H1 (cell line): ENCODE data around the gene PRRT1. TPM values are rescaled to one million over a fixed set of nuclear protein-coding genes. Genes with fewer than 3 reads are reported as not detected.

Experiments
- CTCF ChIA-PET: fragments of 300-600 bp; sonication (Branson Sonifier 250); formaldehyde crosslinking; loops from one replicate; lab custom pipeline; 2021; ENCODE audit not compliant: partially characterized antibody; lab: Charles Lee
- POLR2A ChIA-PET: fragments of 300-600 bp; sonication (Branson Sonifier 250); formaldehyde crosslinking; loops from one replicate; lab custom pipeline; 2021; ENCODE audit warnings: inconsistent platforms; ENCODE audit not compliant: partially characterized antibody; lab: Charles Lee
- DNase-seq, 2 experiments: peaks; one replicate each; pipeline versions ENCODE4 v3.0.0 to v3.0.0-alpha.2; 2010 to 2022; ENCODE audit warnings: low spot score in 2 of 2, low read depth in 1 of 2, mixed read lengths in 1 of 2
- FAIRE-seq: peaks from 2 replicates; lab custom pipeline; 2011; peaks lifted over from hg19 to GRCh38; lab: Jason Lieb, UNC
- H2AFZ ChIP-seq: 2 replicates; pipeline ENCODE4 v1.8.1; 2012; ENCODE audit warnings: low read length, inconsistent platforms
- H2AK5ac ChIP-seq: 2 replicates; pipeline ENCODE4 v1.6.1; 2013; ENCODE audit warnings: low read depth, low read length
- H2BK120ac ChIP-seq: replicated peaks from 2 replicates; pipeline ENCODE3; 2013; ENCODE audit warnings: low read depth, low read length, inconsistent platforms
- H2BK12ac ChIP-seq: 2 replicates; pipeline ENCODE4 v1.6.1; 2013; ENCODE audit warnings: low read depth, low read length
- H2BK15ac ChIP-seq: 2 replicates; pipeline ENCODE4 v1.6.1; 2013; ENCODE audit warnings: low read length
- H2BK20ac ChIP-seq: 2 replicates; pipeline ENCODE4 v1.6.1; 2013; ENCODE audit warnings: low read length
- H2BK5ac ChIP-seq: 2 replicates; pipeline ENCODE4 v1.6.1; 2013; ENCODE audit warnings: low read depth, low read length
- H3K14ac ChIP-seq: 2 replicates; pipeline ENCODE4 v1.6.1; 2013; ENCODE audit warnings: inconsistent platforms; ENCODE audit not compliant: insufficient read length
- H3K18ac ChIP-seq: 2 replicates; pipeline ENCODE4 v1.6.1; 2013; ENCODE audit warnings: low read length; ENCODE audit errors: extremely low read depth
- H3K23ac ChIP-seq: 2 replicates; pipeline ENCODE4 v1.6.1; 2013; ENCODE audit warnings: inconsistent platforms; ENCODE audit not compliant: insufficient read length
- H3K23me2 ChIP-seq: 2 replicates; pipeline ENCODE4 v1.6.1; 2013; ENCODE audit warnings: low read depth, low read length
- H3K27ac ChIP-seq: 2 replicates; pipeline ENCODE4 v1.6.1; 2011; ENCODE audit warnings: low read depth, low read length, inconsistent platforms
- H3K27me3 ChIP-seq, 4 experiments: replicated peaks in 1 of 4; 1 replicate in 1 of 4; 2 replicates in 3 of 4; pipeline versions ENCODE4 v1.6.1 to v1.8.1; 2011 to 2013; ENCODE audit warnings: low read length in 3 of 4, mild to moderate bottlenecking in 3 of 4, inconsistent platforms in 2 of 4, mixed read lengths in 2 of 4, moderate library complexity in 1 of 4; ENCODE audit not compliant: control insufficient read depth in 3 of 4, insufficient read depth in 3 of 4; ENCODE audit errors: extremely low read depth in 1 of 4
- H3K36me3 ChIP-seq, 4 experiments: 2 replicates each; pipeline versions ENCODE4 v1.6.1 to v1.8.1; 2011 to 2013; ENCODE audit warnings: mild to moderate bottlenecking in 4 of 4, low read length in 3 of 4, moderate library complexity in 2 of 4, control low read depth in 1 of 4, inconsistent platforms in 1 of 4; ENCODE audit not compliant: insufficient read depth in 4 of 4, control insufficient read depth in 2 of 4
- H3K4ac ChIP-seq: replicated peaks from 2 replicates; pipeline ENCODE3; 2013; ENCODE audit warnings: low read length, low read depth, mixed read lengths, inconsistent platforms; ENCODE audit not compliant: insufficient read length
- H3K4me1 ChIP-seq, 4 experiments: replicated peaks in 1 of 4; 1 replicate in 1 of 4; 2 replicates in 3 of 4; pipeline versions ENCODE4 v1.6.1 to v1.8.1; 2011 to 2013; ENCODE audit warnings: low read length in 3 of 4, inconsistent platforms in 2 of 4, mixed read lengths in 1 of 4; ENCODE audit not compliant: insufficient read depth in 4 of 4, control insufficient read depth in 3 of 4
- H3K4me2 ChIP-seq, 2 experiments: 2 replicates each; pipeline versions ENCODE4 v1.6.1 to v1.8.1; 2011 to 2013; ENCODE audit warnings: low read depth in 2 of 2, low read length in 2 of 2, control low read depth in 1 of 2, inconsistent platforms in 1 of 2, mild to moderate bottlenecking in 1 of 2; ENCODE audit not compliant: insufficient read depth in 1 of 2
- H3K4me3 ChIP-seq, 4 experiments: fragments of 200-600, 300-600 bp in 1 of 4; sonication (generic), shearing (Covaris generic), sonication (Bioruptor Twin) in 1 of 4; 2 replicates each; pipeline versions ENCODE4 v1.5.1 to v1.8.1; 2011 to 2016; ENCODE audit warnings: low read length in 4 of 4, low read depth in 3 of 4, control low read depth in 2 of 4, inconsistent platforms in 2 of 4, mild to moderate bottlenecking in 2 of 4, mixed read lengths in 1 of 4, moderate library complexity in 1 of 4; ENCODE audit not compliant: insufficient read depth in 2 of 4; ENCODE audit errors: extremely low read depth in 1 of 4
- H3K56ac ChIP-seq: replicated peaks from 2 replicates; pipeline ENCODE3; 2013; ENCODE audit warnings: low read depth, mild to moderate bottlenecking, mixed read lengths, low read length, inconsistent platforms; ENCODE audit not compliant: insufficient read length
- H3K79me1 ChIP-seq: 2 replicates; pipeline ENCODE4 v1.6.1; 2013; ENCODE audit warnings: low read depth, low read length, control low read depth
- H3K79me2 ChIP-seq, 2 experiments: 2 replicates each; pipeline versions ENCODE4 v1.6.1 to v1.8.1; 2012 to 2013; ENCODE audit warnings: low read length in 2 of 2, mild to moderate bottlenecking in 2 of 2, inconsistent platforms in 1 of 2; ENCODE audit not compliant: insufficient read depth in 2 of 2, control insufficient read depth in 1 of 2
- H3K9ac ChIP-seq, 4 experiments: replicated peaks in 1 of 4; 1 replicate in 1 of 4; 2 replicates in 3 of 4; pipeline versions ENCODE4 v1.6.1 to v1.8.1; 2011 to 2013; ENCODE audit warnings: low read depth in 3 of 4, low read length in 3 of 4, control low read depth in 2 of 4, mild to moderate bottlenecking in 2 of 4, moderate library complexity in 2 of 4, inconsistent platforms in 1 of 4; ENCODE audit errors: extremely low read depth in 1 of 4
- H3K9me3 ChIP-seq, 2 experiments: 2 replicates each; pipeline versions ENCODE4 v1.6.1 to v1.8.1; 2012 to 2013; ENCODE audit warnings: mild to moderate bottlenecking in 2 of 2, moderate library complexity in 2 of 2, control low read depth in 1 of 2, inconsistent platforms in 1 of 2, low read depth in 1 of 2, low read length in 1 of 2, mixed read lengths in 1 of 2; ENCODE audit not compliant: insufficient read depth in 2 of 2
- H4K20me1 ChIP-seq, 2 experiments: replicated peaks in 1 of 2; 2 replicates each; pipeline versions ENCODE3 to v1.8.1; 2011 to 2013; ENCODE audit warnings: inconsistent platforms in 2 of 2, low read length in 2 of 2, mild to moderate bottlenecking in 1 of 2; ENCODE audit not compliant: insufficient read depth in 2 of 2, control insufficient read depth in 1 of 2
- H4K5ac ChIP-seq: 2 replicates; pipeline ENCODE4 v1.6.1; 2013; ENCODE audit warnings: low read length, low read depth, mixed read lengths, inconsistent platforms; ENCODE audit not compliant: insufficient read length
- H4K8ac ChIP-seq: 2 replicates; pipeline ENCODE4 v1.8.0; 2013; ENCODE audit warnings: mild to moderate bottlenecking, moderate library complexity, low read length, inconsistent platforms; ENCODE audit not compliant: insufficient read depth; ENCODE audit errors: extremely low read depth
- H4K91ac ChIP-seq: replicated peaks from 2 replicates; pipeline ENCODE3; 2013; ENCODE audit warnings: low read length, mixed read lengths, inconsistent platforms; ENCODE audit not compliant: insufficient read length
- FOSL1 ChIP-seq: IDR thresholded peaks from 2 replicates; pipeline ENCODE4 v1.6.1; 2011; ENCODE audit warnings: mild to moderate bottlenecking, low read depth, low read length, moderate library complexity; ENCODE audit not compliant: insufficient read depth
- KDM5A ChIP-seq: fragments of 200-600 bp; IDR thresholded peaks from 2 replicates; pipeline ENCODE4 v1.7.1; 2012; ENCODE audit warnings: mild to moderate bottlenecking, low read length, inconsistent platforms, mixed read lengths
- POLR2A ChIP-seq, 2 experiments: IDR thresholded peaks; 1 replicate in 1 of 2; 2 replicates in 1 of 2; pipeline ENCODE4 v1.6.1; 2011; ENCODE audit warnings: low read depth in 2 of 2, low read length in 2 of 2, mild to moderate bottlenecking in 2 of 2; ENCODE audit errors: control extremely low read depth in 1 of 2
- SAP30 ChIP-seq: fragments of 300-600 bp; sonication (generic); IDR thresholded peaks from 2 replicates; pipeline ENCODE4 v1.7.1; 2012; ENCODE audit warnings: low read length, moderate library complexity, mild to moderate bottlenecking, inconsistent platforms; ENCODE audit not compliant: insufficient read depth, insufficient replicate concordance
- SP4 ChIP-seq: IDR thresholded peaks from 2 replicates; pipeline ENCODE4 v1.6.1; 2012; ENCODE audit warnings: low read length, inconsistent platforms
- TBP ChIP-seq: IDR thresholded peaks from 2 replicates; pipeline ENCODE4 v1.6.1; 2011; ENCODE audit warnings: low read depth, low read length, improper control_type of control experiment
- WGBS, 2 experiments: shearing (Covaris generic) in 1 of 2; methylation state at CpG; one replicate each; pipeline versions ENCODE4 v1.1.6 to v1.1.7; 2013 to 2015; ENCODE audit warnings: low lambda C conversion rate in 2 of 2, mixed read lengths in 2 of 2, inconsistent platforms in 1 of 2, low coverage in 1 of 2, missing lambda C conversion rate in 1 of 2; ENCODE audit not compliant: insufficient replicate concordance in 2 of 2, insufficient coverage in 1 of 2, insufficient read length in 1 of 2; ENCODE audit errors: extremely low coverage in 1 of 2, missing lambda C conversion rate in 1 of 2; 5-methylcytosine and 5-hydroxymethylcytosine counted together
- polyA plus RNA-seq, 7 experiments: library from polyadenylated mRNA; depleted of rRNA in 3 of 7; stranded (reverse) in 5 of 7; unstranded in 2 of 7; fragments of >200 nt in 5 of 7; fragments of 200-250 nt in 2 of 7; gene quantifications; 1 replicate in 5 of 7; 2 replicates in 1 of 7; 4 replicates in 1 of 7; pipeline versions ENCODE4 v1.2.1 to v1.2.3, GENCODE V29; 2011 to 2013; ENCODE audit warnings: missing spikeins in 2 of 7, mixed read lengths in 2 of 7
- total RNA-seq: library from RNA; stranded (reverse); fragmentation: NEBNext Ultra II Directional; extraction: Animal tissue kit (Norgen Biotek cat#: 25700); gene quantifications from 2 replicates; pipeline ENCODE4 v1.2.1, GENCODE V29; 2021
- TF ChIP-seq, protein P1 (sequence below), 3 experiments: IDR thresholded peaks; 1 replicate in 2 of 3; 2 replicates in 1 of 3; pipeline versions ENCODE4 v1.5.1 to v1.6.1; 2011; ENCODE audit warnings: low read length in 3 of 3, mild to moderate bottlenecking in 3 of 3, inconsistent platforms in 2 of 3, low read depth in 1 of 3, moderate library complexity in 1 of 3; ENCODE audit not compliant: insufficient read depth in 1 of 3; ENCODE audit errors: control extremely low read depth in 1 of 3

Gene PRRT1
- total and polyA plus RNA-seq, 2 of the 8 experiments (the other 6 are each of a cell fraction or from before 2014, with no cell fraction given): 0.71 to 2.8 TPM

GRCh38 chr6:32148289-32149091 lies 3.2 kb downstream of the PRRT1 start:
- Histone ChIP-seq H2BK15ac (no peak overlapping the region), H3K23me2 (peaks cover 18% of the 10 kb centered on the region), H2BK5ac (no peak overlapping the region), H2AK5ac (no peak overlapping the region), H3K36me3 (no peaks in the 10 kb centered on the region), H3K4ac (no peak overlapping the region), H3K9ac (peak overlapping the region in 1 of 4 experiments; percentile 26; a peak in 2 of 7 replicates), H3K4me2 (peak overlapping the region; percentile 94 to 100), H4K20me1 (no peaks in the 10 kb centered on the region), H2BK120ac (no peak overlapping the region), H4K8ac (peak overlapping the region; percentile 85; the same call in 1 of the 2 replicates), H3K23ac (no peak overlapping the region), H3K79me1 (no peaks in the 10 kb centered on the region), H2BK12ac (no peak overlapping the region), H3K9me3 (no peaks in the 10 kb centered on the region), H4K5ac (no peak overlapping the region), H3K56ac (no peak overlapping the region), H3K18ac (peak overlapping the region; percentile 32; the same call in 1 of the 2 replicates), H3K4me3 (peak overlapping the region; percentile 51 to 76 (median 70)), H3K79me2 (no peaks in the 10 kb centered on the region), H3K27me3 (peaks cover 4 to 41% (median 37%) of the 10 kb centered on the region in 4 experiments), H2BK20ac (no peak overlapping the region), H2AFZ (peak overlapping the region; percentile 67; the same call in 1 of the 2 replicates), H3K14ac (no peak overlapping the region), H4K91ac (no peak overlapping the region), H3K4me1 (peaks cover 10 to 33% (median 16%) of the 10 kb centered on the region in 4 experiments), H3K27ac (no peak overlapping the region)
- DNase-seq: peak; percentile 72 to 90
- 5% methylated on average over 39 of the region's 39 CpGs; no CpG with 5 or more reads in 1 of the 2 experiments for WGBS, 2 experiments
- POLR2A ChIA-PET: interaction anchor here (0.8 to 9.2 kb wide), 11 partner anchors 10 to 822 kb away, joined by 3 to 70 read pairs (median 4); partner anchors contain the start of genes AGPAT1, ATF6B, FKBPL and PBX2
- no peak for FAIRE-seq
- CTCF ChIA-PET: interaction anchor here (0.7 to 4.7 kb wide), 17 partner anchors 10 to 265 kb away, joined by 3 to 23 read pairs (median 5); partner anchors contain the start of genes ATF6B, GPSM3 and PBX2
- TF ChIP-seq SAP30 (no peak), SP4 (peak; percentile 63; the same call in 1 of the 2 replicates), KDM5A (no peak), TBP (peak; percentile 57; the same call in 1 of the 2 replicates), POLR2A (IDR thresholded peaks at IDR 0.05; ENCODE audit: control extremely low read depth in 1 of 2, low read depth in 2 of 2, low read length in 2 of 2) (no peak), FOSL1 (no peak)
- TF ChIP-seq, protein P1, sequence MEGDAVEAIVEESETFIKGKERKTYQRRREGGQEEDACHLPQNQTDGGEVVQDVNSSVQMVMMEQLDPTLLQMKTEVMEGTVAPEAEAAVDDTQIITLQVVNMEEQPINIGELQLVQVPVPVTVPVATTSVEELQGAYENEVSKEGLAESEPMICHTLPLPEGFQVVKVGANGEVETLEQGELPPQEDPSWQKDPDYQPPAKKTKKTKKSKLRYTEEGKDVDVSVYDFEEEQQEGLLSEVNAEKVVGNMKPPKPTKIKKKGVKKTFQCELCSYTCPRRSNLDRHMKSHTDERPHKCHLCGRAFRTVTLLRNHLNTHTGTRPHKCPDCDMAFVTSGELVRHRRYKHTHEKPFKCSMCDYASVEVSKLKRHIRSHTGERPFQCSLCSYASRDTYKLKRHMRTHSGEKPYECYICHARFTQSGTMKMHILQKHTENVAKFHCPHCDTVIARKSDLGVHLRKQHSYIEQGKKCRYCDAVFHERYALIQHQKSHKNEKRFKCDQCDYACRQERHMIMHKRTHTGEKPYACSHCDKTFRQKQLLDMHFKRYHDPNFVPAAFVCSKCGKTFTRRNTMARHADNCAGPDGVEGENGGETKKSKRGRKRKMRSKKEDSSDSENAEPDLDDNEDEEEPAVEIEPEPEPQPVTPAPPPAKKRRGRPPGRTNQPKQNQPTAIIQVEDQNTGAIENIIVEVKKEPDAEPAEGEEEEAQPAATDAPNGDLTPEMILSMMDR (IDR thresholded peaks at IDR 0.05; ENCODE audit: control extremely low read depth in 1 of 3, insufficient read depth in 1 of 3, low read depth in 1 of 3, low read length in 3 of 3): peak in 2 of 3 experiments; percentile 39 to 60; a peak in 3 of 4 replicates
